IMR-90 (cell line): Measurements from ENCODE around the gene SLC25A33. TPM values are rescaled to one million over a fixed set of nuclear protein-coding genes. Genes with fewer than 3 reads are reported as not detected.

ENCODE experiments used
- BHLHE40 ChIP-seq: fragments of 150-350 bp; IDR thresholded peaks from 2 replicates; pipeline ENCODE4 v1.6.1; 2016; ENCODE audit warnings: mild to moderate bottlenecking, low read depth, low read length
- MAFK ChIP-seq: IDR thresholded peaks from 2 replicates; pipeline ENCODE4 v1.6.1; 2012; ENCODE audit warnings: low read depth, low read length, improper control_type of control experiment
- MAZ ChIP-seq: IDR thresholded peaks from 2 replicates; pipeline ENCODE4 v1.6.1; 2012; ENCODE audit warnings: low read depth, mild to moderate bottlenecking, low read length, improper control_type of control experiment, moderate library complexity, borderline replicate concordance
- RCOR1 ChIP-seq: IDR thresholded peaks from 2 replicates; pipeline ENCODE4 v1.6.1; 2012; ENCODE audit warnings: mild to moderate bottlenecking, low read length, improper control_type of control experiment; ENCODE audit not compliant: insufficient replicate concordance
- USF2 ChIP-seq: fragments of 150-350 bp; IDR thresholded peaks from 2 replicates; pipeline ENCODE4 v1.6.1; 2017; ENCODE audit warnings: mild to moderate bottlenecking, antibody characterized with exemption, low read length, low read depth
- polyA plus RNA-seq, 3 experiments: library from polyadenylated mRNA; depleted of rRNA; stranded (reverse); fragments of >200 nt; gene quantifications; 2 replicates each; pipeline ENCODE4 v1.2.3, GENCODE V29; 2012; ENCODE audit warnings: low replicate concordance in 1 of 3
- total RNA-seq: library from RNA; depleted of rRNA; stranded (reverse); fragments of >200 nt; gene quantifications from 2 replicates; pipeline ENCODE4 v1.2.3, GENCODE V29; 2012

The SLC25A33 gene
- total and polyA plus RNA-seq, 2 of the 4 experiments (the other 2 are of a cell fraction), result 2.5 to 3.0 TPM

GRCh38 chr1:9597361-9598315, 58.4 kb downstream of the SLC25A33 start (continued):
- TF ChIP-seq MAZ (no peak), USF2 (no peak), BHLHE40 (no peak), MAFK (no peak), RCOR1 (no peak)
